K562 (cell line): Measurements from ENCODE around the gene DIPK1A. TPM values are rescaled to one million over a fixed set of nuclear protein-coding genes. Genes with fewer than 3 reads are reported as not detected.

ENCODE experiments used
- AFF4 ChIP-seq: sonication (generic); formaldehyde crosslinking; IDR thresholded peaks from 2 replicates; pipeline ENCODE4 v1.8.0; 2023; ENCODE audit warnings: mild to moderate bottlenecking, missing genetic modification reagents
- ATF2 ChIP-seq: sonication (generic); formaldehyde crosslinking; IDR thresholded peaks from 2 replicates; pipeline ENCODE4 v1.8.1; 2022; ENCODE audit warnings: missing genetic modification reagents
- EGR1 ChIP-seq: fragments of 450-650 bp; conservative IDR thresholded peaks from 2 replicates; pipeline ENCODE4 v1.6.1; 2017; ENCODE audit warnings: mild to moderate bottlenecking
- MEF2A ChIP-seq: IDR thresholded peaks from 2 replicates; pipeline ENCODE4 v1.6.1; 2011; ENCODE audit warnings: low read depth, mild to moderate bottlenecking, low read length, moderate library complexity; ENCODE audit not compliant: control insufficient read depth
- MXI1 ChIP-seq: IDR thresholded peaks from 2 replicates; pipeline ENCODE4 v1.6.1; 2011; ENCODE audit warnings: low read depth, mild to moderate bottlenecking, improper control_type of control experiment, low read length
- OTX1 ChIP-seq: fragments of 450-650 bp; formaldehyde crosslinking; IDR thresholded peaks from 2 replicates; pipeline ENCODE4 v1.4.0; 2022; ENCODE audit warnings: mild to moderate bottlenecking
- RBM34 ChIP-seq: fragments of 200-400 bp; formaldehyde crosslinking; IDR thresholded peaks from 2 replicates; pipeline ENCODE4 v1.6.1; 2018; ENCODE audit warnings: low read length, borderline replicate concordance; ENCODE audit not compliant: insufficient read depth
- SMARCA5 ChIP-seq: fragments of 450-650 bp; IDR thresholded peaks from 2 replicates; pipeline ENCODE4 v1.6.1; 2016
- SRSF1 ChIP-seq: fragments of 200-400 bp; formaldehyde crosslinking; IDR thresholded peaks from 2 replicates; pipeline ENCODE4 v1.6.1; 2017; ENCODE audit warnings: mild to moderate bottlenecking, low read depth, low read length, moderate library complexity
- TEAD1 ChIP-seq, 2 experiments: fragments of 450-650 bp in 1 of 2; sonication (generic) in 1 of 2; formaldehyde crosslinking; IDR thresholded peaks; 2 replicates each; pipeline versions ENCODE4 v1.4.0 to v1.8.0; 2020 to 2022; ENCODE audit warnings: mild to moderate bottlenecking in 2 of 2, missing genetic modification reagents in 1 of 2
- THAP12 ChIP-seq: fragments of 250-450 bp; sonication (Bioruptor Pico); IDR thresholded peaks from 2 replicates; pipeline ENCODE4 v1.9.0; 2021; ENCODE audit warnings: mild to moderate bottlenecking, inconsistent platforms
- THRA ChIP-seq: fragments of 450-650 bp; IDR thresholded peaks from 2 replicates; pipeline ENCODE4 v1.6.1; 2017; ENCODE audit warnings: mild to moderate bottlenecking, moderate library complexity
- ZBTB26 ChIP-seq: fragments of 450-650 bp; formaldehyde crosslinking; IDR thresholded peaks from 2 replicates; pipeline ENCODE4 v1.4.0; 2022; ENCODE audit warnings: missing genetic modification characterization
- ZBTB8A ChIP-seq: fragments of 450-650 bp; IDR thresholded peaks from 2 replicates; pipeline ENCODE4 v1.6.1; 2018; ENCODE audit warnings: mild to moderate bottlenecking, moderate library complexity; ENCODE audit not compliant: partially characterized antibody
- polyA plus RNA-seq, 8 experiments: library from polyadenylated mRNA; depleted of rRNA in 4 of 8; stranded (reverse) in 5 of 8; unstranded in 3 of 8; fragments of >200 nt; fragmentation: Nextera tagmentation in 2 of 8; fragmentation: Illumina TruSeq in 1 of 8; extraction: Ambion mirVana in 2 of 8; extraction: Trizol in 1 of 8; gene quantifications; 2 replicates each; pipeline versions ENCODE4 v1.2.1 to v1.2.3, GENCODE V29; 2011 to 2014; ENCODE audit warnings: inconsistent platforms in 1 of 8, missing spikeins in 1 of 8
- total RNA-seq, 7 experiments: library from RNA; depleted of rRNA in 6 of 7; stranded (reverse); fragments of >200 nt in 6 of 7; fragmentation: Illumina TruSeq in 2 of 7; extraction: Trizol in 2 of 7; gene quantifications; 2 replicates each; pipeline versions ENCODE4 v1.2.1 to v1.2.3, GENCODE V29; 2011 to 2021; ENCODE audit warnings: low replicate concordance in 1 of 7

DIPK1A gene
- total and polyA plus RNA-seq, 9 of the 15 experiments (the other 6 are each of a cell fraction or from before 2014, with no cell fraction given), result 0.54 to 2.5 (median 1.3) TPM

- no peak for TF ChIP-seq THRA
- no peak; a peak in 1 of 4 replicates for TF ChIP-seq TEAD1 (CRISPR knock-in tag; IDR thresholded peaks at IDR 0.05)
- no peak for TF ChIP-seq MXI1
- TF ChIP-seq MEF2A, result no peak
- no peak for TF ChIP-seq OTX1 (CRISPR knock-in tag)
- no peak for TF ChIP-seq ZBTB8A
- 0 out of 2 replicates have a peak, but pooled peaks have one; percentile 32 for TF ChIP-seq THAP12 (CRISPR knock-in tag)
- TF ChIP-seq ATF2 (CRISPR knock-in tag), result no peak
- TF ChIP-seq ZBTB26 (CRISPR knock-in tag), result no peak
- TF ChIP-seq RBM34, result no peak
- TF ChIP-seq AFF4 (CRISPR knock-in tag), result 0 out of 2 replicates have a peak, but pooled peaks have one; percentile 25
- TF ChIP-seq SRSF1, result no peak
- no peak for TF ChIP-seq SMARCA5
- TF ChIP-seq EGR1, result peak; percentile 79
These were observed at the start of gene DIPK1A (continued) for GRCh38 chr1:92961131-92961895.
